Amniotic epithelial cell (primary cell): ENCODE results near the gene FOXI1.

Source experiments
- DNase-seq: peaks from one replicate; pipeline ENCODE4 v3.0.0-alpha.2; 2010; ENCODE audit warnings: low read depth

The FOXI1 gene

GRCh38 chr5:170105642-170106611, at the start of gene FOXI1:
FOXI1 (plus strand) TSS chr5:170105897; CDS start chr5:170105958, 61 bp downstream.
- DNase-seq: no peak

GRCh38 chr5:170056561-170057267, 49.0 kb upstream of the FOXI1 start:
- DNase-seq: no peak

- DNase-seq: no peak
Measured at GRCh38 chr5:170057311-170057710, 48.4 kb upstream of the FOXI1 start.

GRCh38 chr5:170059221-170059620, 46.5 kb upstream of the FOXI1 start:
- no peak for DNase-seq

- DNase-seq: no peak
Measured at GRCh38 chr5:170067152-170067551, 38.5 kb upstream of the FOXI1 start.

GRCh38 chr5:170067574-170068170, 38.0 kb upstream of the FOXI1 start:
- no peak for DNase-seq

GRCh38 chr5:170069512-170069911, 36.2 kb upstream of the FOXI1 start:
- DNase-seq: no peak

- peak; percentile 26 for DNase-seq
Measured at GRCh38 chr5:170070556-170071412, 34.9 kb upstream of the FOXI1 start.

GRCh38 chr5:170071748-170072147, 33.9 kb upstream of the FOXI1 start:
- DNase-seq: no peak

- DNase-seq: no peak
Measured at GRCh38 chr5:170075696-170076095, 30.0 kb upstream of the FOXI1 start.

- peak; percentile 32 for DNase-seq
Measured at GRCh38 chr5:170076211-170076610, 29.5 kb upstream of the FOXI1 start.

- DNase-seq: no peak
Measured at GRCh38 chr5:170076739-170077138, 29.0 kb upstream of the FOXI1 start.

GRCh38 chr5:170077526-170077925, 28.2 kb upstream of the FOXI1 start:
- DNase-seq: no peak

- DNase-seq: no peak
Measured at GRCh38 chr5:170078458-170078857, 27.2 kb upstream of the FOXI1 start.

GRCh38 chr5:170078931-170079330, 26.8 kb upstream of the FOXI1 start:
- DNase-seq: no peak

GRCh38 chr5:170080217-170080616, 25.5 kb upstream of the FOXI1 start:
- DNase-seq: no peak

GRCh38 chr5:170080786-170081445, 24.8 kb upstream of the FOXI1 start:
- no peak for DNase-seq

GRCh38 chr5:170081616-170082015, 24.1 kb upstream of the FOXI1 start:
- DNase-seq: no peak

GRCh38 chr5:170082701-170083100, 23.0 kb upstream of the FOXI1 start:
- DNase-seq: no peak

- no peak for DNase-seq
Measured at GRCh38 chr5:170087168-170087817, 18.4 kb upstream of the FOXI1 start.
